Omental fat pad (tissue), 4 donors: Measurements from ENCODE around the gene FGF11. TPM values are rescaled to one million over a fixed set of nuclear protein-coding genes. Genes with fewer than 3 reads are reported as not detected.

Source experiments
- ATAC-seq: fragments of 150-250 bp; one replicate; pipeline ENCODE4 v1.9.1; 2016; ENCODE audit warnings: mild to moderate bottlenecking, moderate library complexity; ENCODE audit not compliant: low FRiP score
- DNase-seq: peaks from one replicate; pipeline ENCODE4 v3.0.0-alpha.2; 2019; ENCODE audit warnings: low spot score
- total RNA-seq, 4 donors: library from RNA; depleted of rRNA; stranded (reverse); fragments of >200 nt; gene quantifications; one replicate each; pipeline ENCODE4 v1.1.0, GENCODE V29; 2016
- TF ChIP-seq, protein P1 (sequence below), 3 donors: fragments of 450-650 bp; IDR thresholded peaks; one replicate each; pipeline ENCODE4 v1.5.1; 2016 to 2017; ENCODE audit warnings: antibody characterized with exemption in 3 of 3, mild to moderate bottlenecking in 3 of 3, moderate library complexity in 2 of 3

The FGF11 gene
- total RNA-seq, 4 donors from 2014 or later: 0.72 to 1.9 (median 1.7) TPM

DNA sequence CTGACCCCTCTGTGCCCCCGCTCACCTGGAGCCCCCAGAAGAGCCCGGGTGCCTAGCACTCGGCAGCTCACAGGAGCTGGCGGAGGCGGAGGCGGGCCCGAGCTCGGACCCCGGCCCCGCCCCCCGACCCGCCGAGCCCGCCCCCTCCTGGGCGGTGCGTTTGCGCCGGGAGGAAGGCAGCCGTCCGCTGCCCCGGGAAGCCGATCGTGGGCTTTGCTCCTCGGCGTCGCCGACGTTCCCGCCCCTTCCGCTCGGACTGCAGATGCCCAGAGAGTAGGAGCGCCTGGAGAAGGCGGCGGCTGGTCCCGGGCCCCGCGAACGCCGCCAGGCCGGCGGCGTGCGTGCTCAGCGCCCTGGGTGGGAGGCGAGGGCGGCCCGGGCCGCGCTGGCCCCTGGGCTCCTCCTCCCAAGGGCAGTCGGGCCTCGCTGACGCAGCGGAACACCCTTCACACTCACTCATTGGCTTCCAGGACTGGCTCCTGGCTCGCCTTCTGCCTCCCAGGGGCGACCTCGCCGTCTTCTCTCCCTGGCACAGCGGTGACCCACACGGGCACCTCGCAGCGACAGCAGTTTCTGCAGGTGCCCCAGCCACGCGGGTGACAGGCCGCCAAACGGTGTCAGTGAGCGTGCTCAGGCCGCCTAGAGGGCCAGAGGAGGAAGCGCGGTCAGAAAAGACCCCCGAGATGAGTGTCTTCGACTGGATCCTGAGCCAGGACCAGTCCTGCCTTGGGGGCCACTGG, 44.7 kb upstream of the FGF11 start, which contains the start of gene PLSCR3:
Gene PLSCR3, minus strand, starts transcription at position 74 of the 740 bp plus-strand sequence. CDS start 415 bp downstream, outside the sequence.
- TF ChIP-seq, protein P1, sequence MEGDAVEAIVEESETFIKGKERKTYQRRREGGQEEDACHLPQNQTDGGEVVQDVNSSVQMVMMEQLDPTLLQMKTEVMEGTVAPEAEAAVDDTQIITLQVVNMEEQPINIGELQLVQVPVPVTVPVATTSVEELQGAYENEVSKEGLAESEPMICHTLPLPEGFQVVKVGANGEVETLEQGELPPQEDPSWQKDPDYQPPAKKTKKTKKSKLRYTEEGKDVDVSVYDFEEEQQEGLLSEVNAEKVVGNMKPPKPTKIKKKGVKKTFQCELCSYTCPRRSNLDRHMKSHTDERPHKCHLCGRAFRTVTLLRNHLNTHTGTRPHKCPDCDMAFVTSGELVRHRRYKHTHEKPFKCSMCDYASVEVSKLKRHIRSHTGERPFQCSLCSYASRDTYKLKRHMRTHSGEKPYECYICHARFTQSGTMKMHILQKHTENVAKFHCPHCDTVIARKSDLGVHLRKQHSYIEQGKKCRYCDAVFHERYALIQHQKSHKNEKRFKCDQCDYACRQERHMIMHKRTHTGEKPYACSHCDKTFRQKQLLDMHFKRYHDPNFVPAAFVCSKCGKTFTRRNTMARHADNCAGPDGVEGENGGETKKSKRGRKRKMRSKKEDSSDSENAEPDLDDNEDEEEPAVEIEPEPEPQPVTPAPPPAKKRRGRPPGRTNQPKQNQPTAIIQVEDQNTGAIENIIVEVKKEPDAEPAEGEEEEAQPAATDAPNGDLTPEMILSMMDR (IDR thresholded peaks at IDR 0.05): no peak
- DNase-seq (no peak), ATAC-seq (peak; percentile 89)

DNA sequence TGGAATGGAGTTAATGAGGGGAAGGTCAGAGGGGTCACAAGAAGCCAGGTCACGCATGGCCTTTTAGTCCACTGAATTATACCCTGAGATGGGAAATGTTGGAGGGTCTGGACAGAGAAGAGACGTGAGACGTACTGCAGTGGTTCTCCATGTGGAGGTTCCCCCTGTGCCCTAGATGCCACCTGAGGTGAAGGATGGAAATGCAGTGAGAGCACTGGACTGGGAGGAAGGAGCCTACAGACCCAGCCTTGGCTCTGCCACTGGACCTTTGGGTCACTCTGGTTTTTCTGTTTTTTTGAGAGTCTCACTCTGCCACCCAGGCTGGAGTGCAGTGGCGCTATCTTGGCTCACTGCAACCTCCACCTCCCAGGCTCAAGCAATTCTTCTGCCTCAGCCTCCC, 43.2 kb upstream of the FGF11 start:
- no peak for ATAC-seq
- TF ChIP-seq, protein P1 (IDR thresholded peaks at IDR 0.05): no peak
- DNase-seq: no peak

DNA sequence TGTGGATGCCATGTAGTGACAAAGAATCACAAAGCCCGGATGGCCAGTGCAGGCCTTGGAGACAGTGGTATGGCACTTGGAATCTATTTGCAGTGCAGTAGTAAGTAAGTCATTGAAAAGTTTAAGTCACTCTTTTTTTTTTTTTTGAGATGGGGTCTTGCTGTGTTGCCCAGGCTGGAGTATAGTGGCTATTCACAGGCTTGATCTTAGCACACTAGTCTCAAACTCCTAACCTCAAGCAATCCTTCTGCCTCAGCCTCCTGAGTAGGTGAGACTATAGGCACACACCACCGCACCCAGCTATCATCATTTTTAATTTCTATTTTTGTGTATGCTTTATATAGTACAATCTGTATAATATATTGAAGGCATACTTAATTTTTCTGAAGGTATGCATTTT, 40.7 kb upstream of the FGF11 start:
- DNase-seq (no peak), ATAC-seq (no peak)
- TF ChIP-seq, protein P1 (IDR thresholded peaks at IDR 0.05): no peak

DNA sequence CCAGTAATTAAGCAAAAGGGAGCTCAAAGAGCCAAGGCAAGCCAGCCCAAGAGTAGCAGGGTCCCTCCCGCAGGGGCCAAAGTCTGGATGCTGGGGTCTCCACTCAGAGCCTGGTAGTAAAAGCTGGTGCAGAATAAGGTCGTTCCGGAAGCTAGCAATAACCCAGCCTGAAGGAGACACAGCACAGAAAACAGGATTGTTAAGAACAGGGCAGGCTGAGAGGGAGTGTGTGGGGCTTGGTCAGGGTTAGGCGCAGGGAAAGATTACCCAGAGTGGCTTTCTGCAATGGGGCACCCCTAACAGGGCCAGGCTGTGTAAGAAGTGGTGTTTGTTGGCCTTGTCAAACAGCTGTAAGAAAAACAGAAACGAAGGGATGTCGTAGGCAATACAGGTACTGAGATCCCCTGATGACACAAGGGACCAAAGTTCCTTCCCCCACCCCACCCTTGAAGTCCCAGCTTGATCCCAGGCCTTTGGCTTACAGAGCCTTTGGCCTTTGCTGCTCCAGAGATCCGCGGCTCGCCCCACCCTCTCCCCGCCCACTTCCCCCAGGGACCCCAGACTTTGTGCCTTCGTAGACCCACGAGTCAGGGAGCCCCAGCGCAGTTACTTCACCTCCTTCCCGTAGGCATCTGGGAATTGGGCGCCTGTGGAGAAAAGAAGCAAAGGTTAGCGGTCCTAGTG, 36.1 kb upstream of the FGF11 start:
- TF ChIP-seq, protein P1 (IDR thresholded peaks at IDR 0.05): no peak
- DNase-seq: no peak

DNA sequence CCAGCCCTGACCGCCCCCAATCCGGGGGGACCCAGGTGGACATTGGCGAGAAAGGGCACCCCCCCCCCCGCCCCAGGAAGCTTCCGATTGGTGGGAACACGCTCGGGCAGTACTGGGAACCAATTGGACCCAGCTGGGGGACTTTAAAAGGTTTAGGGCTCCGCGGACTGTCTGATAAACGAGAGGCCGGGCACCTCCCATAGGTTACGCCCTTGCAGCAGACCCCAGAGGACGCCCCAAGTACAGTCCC, 35.7 kb upstream of the FGF11 start:
- TF ChIP-seq, protein P1 (IDR thresholded peaks at IDR 0.05): no peak
- DNase-seq: no peak
- ATAC-seq: peak; percentile 63

More for the DNA sequence above, 36.1 kb upstream of the FGF11 start:
- ATAC-seq: peak; percentile 5

DNA sequence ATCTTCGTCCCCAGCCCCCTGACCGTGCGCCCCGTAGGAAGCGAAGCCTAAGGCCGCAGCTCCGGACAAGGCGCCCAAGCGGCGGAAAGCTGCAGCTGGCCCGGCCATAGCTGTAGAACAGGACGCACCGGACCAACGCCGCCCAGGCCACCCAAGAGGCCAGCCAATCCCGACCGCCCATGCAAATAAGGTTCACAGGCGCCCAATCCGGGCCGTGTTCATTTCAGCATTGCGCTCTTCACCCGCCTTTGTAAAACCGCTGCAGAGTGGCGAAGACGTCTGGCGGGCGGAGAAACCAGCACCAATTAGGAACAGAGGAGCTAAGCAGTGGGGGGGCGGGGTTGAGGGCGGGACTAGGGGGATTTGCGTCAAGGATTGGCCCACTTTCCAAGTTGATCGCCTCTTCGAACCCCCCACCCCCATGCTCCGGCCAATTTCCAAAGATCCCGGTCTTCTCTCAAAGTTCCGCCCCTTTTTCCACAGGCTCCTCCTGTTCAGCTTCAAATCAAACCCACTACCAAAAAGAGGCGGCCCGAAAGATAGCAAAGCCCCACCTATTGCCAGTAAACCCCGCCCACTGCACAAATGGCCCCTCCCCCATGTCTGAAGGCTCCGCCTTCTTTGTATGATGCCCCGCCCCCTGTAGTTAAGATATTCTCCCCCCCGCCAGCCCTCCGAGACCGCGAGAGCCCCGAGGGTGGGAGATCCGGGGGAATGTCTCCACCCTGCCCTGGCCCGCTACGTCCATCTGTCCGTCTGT, 35.2 kb upstream of the FGF11 start, which contains the start of gene TMEM256:
Gene TMEM256, minus strand, starts transcription at position 121 of the 760 bp plus-strand sequence. Its CDS starts 13 bp downstream, at position 108.
- TF ChIP-seq, protein P1 (IDR thresholded peaks at IDR 0.05): no peak
- DNase-seq (peak; percentile 93), ATAC-seq (peak; percentile 92)
